ENCODE data around the gene CCNT1.
"Not testable (repeated sequence)": the region's sequence is repeated elsewhere in the genome, so short reads cannot be mapped to it uniquely, and the experiment has no call there.

The CCNT1 gene

GRCh38 chr12:48690990-48691389, 25.5 kb downstream of the CCNT1 start:
- DNase-seq, result no peak

DNA sequence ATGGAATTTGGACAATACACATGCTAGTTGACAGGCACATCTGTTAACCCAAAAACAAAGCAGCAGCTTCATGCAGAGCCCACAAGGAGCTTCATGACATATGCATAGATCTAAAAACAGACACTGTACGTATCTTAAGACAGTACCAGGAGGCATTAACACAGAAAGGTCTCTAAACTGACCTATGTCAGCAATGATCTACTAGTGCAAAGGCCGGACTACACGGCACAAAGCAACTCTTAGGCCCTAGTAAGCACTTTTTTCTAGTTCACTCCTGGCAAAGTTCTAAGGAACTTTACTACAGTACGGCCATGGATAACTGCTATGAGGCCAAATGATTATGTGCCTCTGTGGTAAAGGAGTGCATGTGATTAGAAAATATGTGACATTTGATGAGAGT, 26.1 kb downstream of the CCNT1 start:
- DNase-seq, result no peak

- DNase-seq, result no peak
These were observed 27.7 kb downstream of the CCNT1 start for GRCh38 chr12:48688836-48689235.

DNA sequence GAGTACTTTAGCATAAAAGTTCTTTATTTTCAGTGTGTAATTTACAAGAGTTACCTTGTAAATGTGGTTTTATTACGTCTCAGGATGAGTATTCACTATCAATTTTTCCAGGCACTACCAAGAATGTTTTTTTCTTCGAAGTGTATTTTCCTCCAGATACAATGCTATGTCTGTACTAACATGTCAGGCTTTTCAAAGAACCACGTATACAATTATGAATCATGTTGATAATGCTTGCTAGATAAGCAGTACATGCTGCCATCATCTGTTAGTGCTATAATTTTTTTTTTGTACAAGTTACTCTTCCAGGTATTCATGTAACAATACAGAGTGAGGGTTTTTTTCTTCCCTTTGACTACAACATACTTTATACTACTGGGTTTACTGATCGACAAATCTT, 28.9 kb downstream of the CCNT1 start:
- DNase-seq, result no peak

DNA sequence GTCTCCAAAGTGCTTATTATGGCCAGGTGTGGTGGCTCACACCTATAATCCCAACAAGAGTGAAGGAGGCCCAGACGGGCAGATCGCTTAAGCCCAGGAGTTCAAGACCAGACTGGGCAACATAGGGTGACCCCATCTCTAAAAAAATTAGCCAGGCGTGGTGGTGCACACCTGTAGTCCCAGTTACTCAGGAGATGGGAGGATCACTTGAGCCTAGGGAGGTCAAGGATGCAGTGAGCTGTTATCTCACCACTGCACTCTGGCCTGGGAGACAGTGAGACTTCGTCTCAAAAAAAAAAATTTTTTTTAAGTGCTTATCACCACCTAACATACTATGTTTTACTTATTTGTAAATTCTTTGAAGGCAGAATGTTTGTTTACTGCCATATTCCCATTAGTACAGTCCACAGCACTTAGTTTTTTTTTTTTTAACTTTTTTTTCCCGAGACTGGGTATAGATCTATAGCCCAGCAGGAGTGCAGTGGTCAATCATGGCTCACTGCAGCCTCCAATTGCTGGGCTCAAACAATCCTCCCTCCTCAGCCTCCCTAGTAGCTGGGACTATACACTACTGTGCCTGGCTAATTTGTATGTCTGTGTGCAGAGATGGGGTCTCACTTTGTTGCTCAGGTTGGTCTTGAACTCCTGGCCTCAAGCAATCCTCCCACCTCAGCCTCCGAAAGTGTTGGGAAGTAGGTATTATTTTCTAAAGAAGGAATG, 29.7 kb downstream of the CCNT1 start:
- no peak for DNase-seq

DNA sequence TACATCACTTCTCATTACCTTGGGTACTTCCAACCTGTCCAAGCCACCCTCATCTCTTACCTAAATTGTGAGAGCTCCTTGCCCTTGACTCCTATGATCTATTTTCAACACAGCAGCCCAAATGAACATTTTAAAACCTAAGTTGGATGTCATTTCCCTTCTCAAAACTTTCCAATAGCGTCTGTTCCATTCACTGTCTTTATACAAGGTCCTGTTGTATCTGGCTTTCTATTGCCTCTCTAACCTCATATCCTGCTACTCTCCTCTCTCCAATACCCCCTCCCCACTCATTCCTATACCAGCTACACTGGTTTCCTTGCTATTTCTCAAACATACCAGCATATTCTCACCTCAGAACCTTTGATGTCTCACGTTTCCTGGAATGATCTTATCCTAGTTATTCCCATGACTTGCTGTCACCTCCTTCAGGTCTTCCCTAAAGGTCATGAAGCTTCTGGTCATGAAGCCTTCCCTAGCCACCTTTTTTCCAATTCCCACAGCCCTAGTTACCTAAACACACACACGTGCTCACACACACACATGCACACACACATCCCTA, 30.4 kb downstream of the CCNT1 start:
- DNase-seq, result no peak

- no peak for DNase-seq
These were observed 33.0 kb downstream of the CCNT1 start for GRCh38 chr12:48683534-48683933.

- no peak for DNase-seq
These were observed 33.6 kb downstream of the CCNT1 start for GRCh38 chr12:48682927-48683326.

GRCh38 chr12:48682533-48682905, 34.0 kb downstream of the CCNT1 start:
- DNase-seq, result not testable (repeated sequence)

DNA sequence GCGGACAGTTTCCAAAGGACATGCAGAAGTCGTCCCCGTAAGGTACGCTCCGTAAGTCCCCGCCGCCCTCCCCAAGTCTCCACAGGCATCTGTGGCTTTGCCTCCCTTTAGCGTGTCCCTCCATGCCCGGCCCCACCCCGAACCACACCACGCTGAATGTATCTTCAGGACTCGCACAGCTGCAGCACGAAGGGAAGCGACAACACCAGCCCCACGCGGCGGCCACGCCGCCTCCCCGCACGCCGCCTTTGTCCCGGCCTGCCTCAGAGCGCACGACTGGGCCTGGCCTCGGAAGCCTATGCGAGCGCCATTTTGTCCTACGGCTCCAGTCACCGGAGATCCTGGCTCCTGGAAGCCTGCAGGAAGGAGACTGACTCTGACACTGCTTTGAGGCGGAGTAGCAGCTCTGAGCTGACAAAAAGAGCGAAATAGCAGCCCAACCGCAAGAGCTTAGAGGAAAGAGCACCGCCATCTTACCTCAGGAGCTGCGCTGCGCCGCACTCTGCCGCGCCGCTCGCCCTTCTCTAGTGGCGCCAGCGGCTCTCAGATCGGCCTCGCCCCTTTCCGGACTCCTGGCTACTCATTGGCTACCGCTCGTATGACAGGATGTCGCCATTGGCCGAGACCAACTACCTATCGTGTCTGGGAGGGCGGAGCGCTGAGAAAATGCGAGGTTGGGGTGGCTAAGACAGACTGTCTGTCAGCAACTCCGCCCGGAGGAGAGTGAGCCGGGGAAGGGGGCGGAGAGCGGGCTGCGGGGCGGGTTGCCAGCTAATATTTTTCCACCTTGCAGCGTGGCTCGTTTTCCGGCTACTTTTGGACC, 34.6 kb downstream of the CCNT1 start, which contains the start of gene KANSL2:
TSS of gene KANSL2 (minus strand) at position 529 of the 823 bp plus-strand sequence. CDS start 606 bp downstream, outside the sequence.
- peak; percentile 96 for DNase-seq

DNA sequence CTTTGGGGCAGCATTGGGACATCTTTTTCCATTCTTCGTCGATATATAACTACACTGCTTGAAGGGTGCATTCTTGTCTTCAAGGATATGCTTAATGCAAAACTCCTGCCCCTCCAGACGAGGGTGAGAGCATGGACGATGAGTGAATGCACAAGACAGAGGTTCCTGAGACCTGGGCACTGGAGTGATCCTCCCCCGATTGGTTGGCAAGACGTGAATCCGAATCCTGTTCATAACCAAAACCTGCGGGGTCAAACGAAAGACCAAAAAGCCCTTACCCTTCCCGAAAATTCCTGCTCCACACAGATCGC, 35.2 kb downstream of the CCNT1 start:
- no peak for DNase-seq

- no peak for DNase-seq
These were observed 35.6 kb downstream of the CCNT1 start for GRCh38 chr12:48680861-48681260.

GRCh38 chr12:48678551-48679185, 37.8 kb downstream of the CCNT1 start:
- DNase-seq, result no peak

DNA sequence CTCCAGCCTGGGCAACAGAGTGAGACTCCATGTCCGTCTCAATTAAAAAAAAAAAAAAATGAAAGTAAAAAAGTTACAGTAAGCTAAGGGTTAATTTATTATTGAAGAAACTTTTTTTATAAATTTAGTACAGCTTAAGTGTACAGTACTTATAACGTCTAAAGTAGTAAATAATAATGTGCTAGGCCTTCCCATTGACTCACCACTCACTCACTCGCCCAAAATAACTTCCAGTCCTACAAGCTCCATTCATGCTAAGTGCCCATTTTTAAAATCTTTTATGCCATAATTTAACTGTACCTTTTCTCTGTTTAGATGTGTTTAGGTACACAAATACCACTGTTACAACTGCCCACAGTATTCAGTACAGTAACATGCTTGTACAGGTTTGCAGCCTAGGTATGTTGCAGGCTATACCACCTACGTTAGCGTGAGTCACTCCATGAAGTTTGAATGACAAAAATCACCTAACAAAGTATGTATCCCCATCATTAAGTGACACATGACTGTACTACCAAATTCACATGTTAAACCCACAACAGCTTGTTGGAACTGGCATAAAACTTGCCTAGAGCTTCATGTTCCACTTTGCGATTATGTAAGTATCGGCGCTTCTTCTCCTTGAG, 45.2 kb downstream of the CCNT1 start:
- DNase-seq, result no peak

DNA sequence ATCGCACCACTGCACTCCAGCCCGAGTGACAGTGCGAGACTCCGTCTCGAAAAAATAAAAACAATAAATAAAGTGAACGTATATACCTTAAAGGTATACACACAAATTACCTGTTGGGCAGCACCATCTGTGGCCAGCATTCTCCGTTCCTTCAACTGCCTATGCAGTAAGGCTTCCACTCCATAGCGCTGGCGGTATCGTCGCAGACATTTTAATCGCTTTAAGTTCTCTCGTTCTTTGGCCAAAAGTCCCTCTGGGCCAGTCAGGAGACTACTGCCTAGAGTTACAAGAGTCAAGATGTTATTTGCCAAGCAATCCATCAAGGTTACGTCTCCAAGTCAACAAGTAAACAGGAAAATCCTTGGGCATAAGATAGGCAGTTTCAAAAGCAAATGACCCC, 47.5 kb downstream of the CCNT1 start:
- DNase-seq, result no peak

DNA sequence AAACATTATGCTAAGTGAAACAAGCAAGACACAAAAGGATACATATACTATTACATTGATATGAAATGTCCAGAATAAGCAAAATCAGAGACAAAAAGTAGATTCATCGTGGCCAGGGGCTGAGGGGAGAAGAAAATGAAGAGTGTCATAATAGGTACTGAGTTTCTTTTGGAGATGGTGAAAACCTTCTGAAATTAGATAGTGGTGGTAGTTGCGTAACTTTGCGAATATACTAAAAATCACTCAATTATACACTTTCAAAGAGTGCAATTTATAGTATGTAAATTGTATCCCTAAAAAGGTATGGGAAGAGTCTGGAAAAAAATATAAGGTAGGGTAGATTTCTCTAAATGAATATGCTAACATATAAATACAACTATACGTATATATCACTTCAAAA, 56.6 kb downstream of the CCNT1 start:
- DNase-seq, result no peak

DNA sequence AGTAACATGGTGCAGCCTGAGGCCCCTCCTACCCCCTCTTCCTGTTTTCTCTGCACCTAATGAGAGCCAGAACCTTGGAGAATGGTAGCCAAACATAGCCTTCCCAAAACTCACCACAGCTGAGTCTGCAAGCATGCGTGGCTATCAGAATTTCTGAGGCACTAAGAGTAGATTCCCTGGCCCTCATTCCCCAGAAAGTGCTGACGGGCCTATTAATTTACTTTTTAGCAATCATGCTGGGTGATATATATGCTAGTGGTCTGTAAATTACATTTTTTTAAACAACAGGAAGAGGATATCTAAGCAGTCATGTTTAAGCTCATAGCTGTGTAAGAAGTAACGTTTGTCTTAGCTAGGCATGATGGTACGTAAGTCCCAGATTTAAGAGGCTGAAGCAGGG, 64.8 kb downstream of the CCNT1 start:
- no peak for DNase-seq

DNA sequence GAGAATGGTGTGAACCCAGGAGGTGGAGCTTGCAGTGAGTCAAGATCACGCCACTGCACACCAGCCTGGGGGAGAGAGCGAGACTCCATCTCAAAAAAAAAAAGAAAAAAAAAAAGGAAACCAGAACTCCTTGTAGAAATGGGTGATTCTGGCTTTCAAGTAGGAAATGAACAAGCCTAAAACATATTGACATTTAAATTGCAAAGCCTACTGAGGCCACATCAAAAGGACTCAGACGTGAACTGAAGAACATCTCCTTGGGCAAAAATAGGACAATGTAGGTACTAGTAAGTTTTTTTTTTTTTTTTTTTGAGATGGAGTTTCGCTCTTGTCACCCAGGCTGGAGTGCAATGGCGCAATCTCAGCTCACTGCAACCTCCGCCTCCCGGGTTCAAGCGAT, 71.2 kb downstream of the CCNT1 start:
- not testable (repeated sequence) for DNase-seq

GRCh38 chr12:48643011-48643410, 73.5 kb downstream of the CCNT1 start:
- no peak for DNase-seq

- DNase-seq, result not testable (repeated sequence)
These were observed 74.6 kb downstream of the CCNT1 start for GRCh38 chr12:48641752-48642555.

- no peak for DNase-seq
These were observed 75.7 kb downstream of the CCNT1 start for GRCh38 chr12:48640854-48641253.

- DNase-seq, result no peak
These were observed 76.1 kb downstream of the CCNT1 start for GRCh38 chr12:48640428-48640827.
